ENCODE results near the gene STAG1.
"Not testable (repeated sequence)": the region's sequence is repeated elsewhere in the genome, so short reads cannot be mapped to it uniquely, and the experiment has no call there.

STAG1 gene

GRCh38 chr3:136576279-136577009 lies 175.7 kb downstream of the STAG1 start:
- no peak for FAIRE-seq

- no peak for FAIRE-seq
Measured at GRCh38 chr3:136567599-136568188, 184.5 kb downstream of the STAG1 start.

GRCh38 chr3:136564962-136565361 lies 187.2 kb downstream of the STAG1 start:
- FAIRE-seq, result not testable (repeated sequence)

GRCh38 chr3:136562026-136562425 lies 190.2 kb downstream of the STAG1 start:
- FAIRE-seq, result no peak

- no peak for FAIRE-seq
Measured at GRCh38 chr3:136559896-136560295, 192.3 kb downstream of the STAG1 start.

GRCh38 chr3:136549461-136549860 lies 202.7 kb downstream of the STAG1 start:
- FAIRE-seq, result not testable (repeated sequence)

GRCh38 chr3:136547293-136547692 lies 204.9 kb downstream of the STAG1 start:
- no peak for FAIRE-seq

- FAIRE-seq, result no peak
Measured at GRCh38 chr3:136546720-136547119, 205.5 kb downstream of the STAG1 start.

- FAIRE-seq, result no peak
Measured at GRCh38 chr3:136545664-136546268, 206.4 kb downstream of the STAG1 start.

GRCh38 chr3:136544532-136544931 lies 207.6 kb downstream of the STAG1 start:
- FAIRE-seq, result no peak

GRCh38 chr3:136543385-136543784 lies 208.8 kb downstream of the STAG1 start:
- FAIRE-seq, result no peak

GRCh38 chr3:136535906-136536305 lies 216.3 kb downstream of the STAG1 start:
- FAIRE-seq, result no peak

GRCh38 chr3:136532766-136533165 lies 219.4 kb downstream of the STAG1 start:
- no peak for FAIRE-seq

GRCh38 chr3:136518102-136518501 lies 234.1 kb downstream of the STAG1 start:
- FAIRE-seq, result no peak

- no peak for FAIRE-seq
Measured at GRCh38 chr3:136516656-136517055, 235.5 kb downstream of the STAG1 start.

GRCh38 chr3:136516095-136516494 lies 236.1 kb downstream of the STAG1 start:
- no peak for FAIRE-seq

GRCh38 chr3:136514533-136514932 lies 237.6 kb downstream of the STAG1 start:
- FAIRE-seq, result not testable (repeated sequence)

- no peak for FAIRE-seq
Measured at GRCh38 chr3:136513367-136513766, 238.8 kb downstream of the STAG1 start.

GRCh38 chr3:136512381-136512780 lies 239.8 kb downstream of the STAG1 start:
- no peak for FAIRE-seq

GRCh38 chr3:136505676-136506075 lies 246.5 kb downstream of the STAG1 start:
- no peak for FAIRE-seq

- FAIRE-seq, result no peak
Measured at GRCh38 chr3:136503056-136503455, 249.1 kb downstream of the STAG1 start.

- no peak for FAIRE-seq
Measured at GRCh38 chr3:136498919-136499447, 253.2 kb downstream of the STAG1 start.

- no peak for FAIRE-seq
Measured at GRCh38 chr3:136495213-136495612, 257.0 kb downstream of the STAG1 start.
